Measurements from ENCODE around the gene PDCD1.
"Not testable (repeated sequence)": the region's sequence is repeated elsewhere in the genome, so short reads cannot be mapped to it uniquely, and the experiment has no call there.

Gene PDCD1

DNA sequence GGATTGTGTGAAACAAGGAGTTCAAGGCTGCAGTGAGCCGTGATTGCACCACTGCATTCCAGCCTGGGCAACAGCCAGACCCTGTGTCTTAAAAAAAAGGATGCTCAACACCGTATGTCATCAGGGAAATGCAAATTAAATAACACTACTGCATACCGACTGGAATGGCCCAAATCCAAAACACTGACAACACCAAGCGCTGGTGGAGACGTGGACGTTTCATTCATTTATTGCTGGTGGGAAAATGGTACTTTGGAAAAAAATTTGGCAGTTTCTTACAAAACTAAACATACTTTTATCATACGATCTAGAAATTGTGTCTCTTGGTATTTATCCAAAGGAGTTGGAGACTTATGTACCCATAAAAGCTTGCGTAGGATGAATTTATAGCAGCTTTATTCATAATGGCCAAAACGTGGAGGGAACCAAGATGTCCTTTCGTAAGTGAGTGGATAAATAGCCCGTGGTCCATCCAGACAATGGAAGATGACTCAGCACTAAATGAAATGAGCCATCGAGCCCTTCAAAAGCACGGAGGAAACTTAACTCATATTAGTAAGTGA is 25.5 kb downstream of the PDCD1 start:
- DNase-seq, result no peak

DNA sequence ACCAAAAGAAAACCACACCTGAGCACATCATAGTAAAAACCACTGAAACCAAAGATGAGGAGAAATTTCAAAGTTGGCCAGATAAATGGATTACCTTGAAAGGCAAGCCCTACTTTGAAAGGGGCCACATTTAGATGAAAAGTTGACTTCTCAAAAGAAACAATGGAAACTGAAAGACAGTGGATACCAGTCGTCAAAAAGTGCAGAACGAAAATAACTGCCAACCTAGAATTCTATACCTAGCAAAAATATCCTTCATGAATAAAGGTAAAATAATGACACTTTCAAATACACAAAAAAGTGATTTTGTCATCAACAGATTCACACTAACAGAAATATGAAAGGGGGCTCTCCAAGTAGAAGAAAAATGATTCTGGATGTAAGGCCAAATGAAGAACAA is 31.3 kb downstream of the PDCD1 start:
- DNase-seq, result no peak

DNA sequence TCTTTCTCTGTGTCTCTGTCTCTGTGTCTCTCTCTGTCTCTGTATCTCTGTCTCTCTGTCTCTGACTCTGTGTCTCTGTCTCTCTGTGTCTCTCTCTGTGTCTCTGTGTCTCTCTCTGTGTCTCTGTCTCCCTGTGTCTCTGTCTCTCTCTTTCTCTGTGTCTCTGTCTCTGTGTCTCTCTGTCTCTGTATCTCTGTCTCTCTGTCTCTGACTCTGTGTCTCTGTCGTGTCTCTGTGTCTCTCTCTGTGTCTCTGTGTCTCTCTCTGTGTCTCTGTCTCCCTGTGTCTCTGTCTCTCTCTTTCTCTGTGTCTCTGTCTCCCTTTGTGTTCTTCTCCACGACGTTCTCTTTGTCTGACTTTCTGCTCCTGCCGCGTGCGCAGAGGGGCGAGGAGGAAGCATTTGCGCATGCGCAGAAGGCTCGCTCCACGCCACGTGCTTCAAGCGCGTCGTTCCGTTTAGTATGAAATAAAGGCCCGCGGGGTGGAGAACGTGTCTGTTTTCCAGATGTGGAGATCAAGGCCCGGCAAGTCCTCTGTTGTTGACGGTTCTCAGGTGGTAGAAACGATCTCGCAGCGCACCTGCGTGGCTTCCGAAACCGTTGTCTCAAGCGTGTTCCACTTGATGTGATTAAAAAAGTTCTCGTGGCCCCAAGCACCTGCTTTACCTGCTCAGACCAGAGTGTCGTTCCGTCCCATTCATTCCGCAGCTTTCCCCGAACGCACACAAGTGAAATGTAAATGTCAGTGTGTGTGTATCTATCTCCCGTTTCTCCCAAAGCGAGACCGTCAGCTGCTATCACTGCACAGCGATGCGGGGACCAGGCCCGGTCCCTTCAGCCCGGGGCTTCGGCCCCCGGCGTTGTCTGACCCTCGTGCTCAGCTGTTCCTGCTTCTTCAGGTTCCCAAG is 34.9 kb downstream of the PDCD1 start:
- DNase-seq, result not testable (repeated sequence)

DNA sequence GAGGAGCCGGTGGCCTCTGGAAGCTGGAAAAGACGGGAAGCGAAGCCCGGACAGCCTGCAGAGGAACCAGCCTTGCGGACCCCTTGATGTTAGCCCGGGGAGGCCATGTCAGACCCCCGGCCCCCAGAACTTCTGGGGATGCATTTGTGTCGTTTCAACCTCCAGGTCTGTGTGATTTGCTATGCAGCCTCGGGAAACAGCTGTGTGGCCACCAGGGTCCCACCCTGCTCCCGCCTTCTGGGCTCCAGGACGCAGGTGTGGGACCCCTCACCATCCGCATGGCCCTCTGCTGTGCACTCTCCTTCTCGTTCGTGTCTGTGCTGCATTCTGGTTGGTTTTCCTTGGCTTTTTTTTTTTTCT is 36.5 kb downstream of the PDCD1 start:
- DNase-seq, result no peak

DNA sequence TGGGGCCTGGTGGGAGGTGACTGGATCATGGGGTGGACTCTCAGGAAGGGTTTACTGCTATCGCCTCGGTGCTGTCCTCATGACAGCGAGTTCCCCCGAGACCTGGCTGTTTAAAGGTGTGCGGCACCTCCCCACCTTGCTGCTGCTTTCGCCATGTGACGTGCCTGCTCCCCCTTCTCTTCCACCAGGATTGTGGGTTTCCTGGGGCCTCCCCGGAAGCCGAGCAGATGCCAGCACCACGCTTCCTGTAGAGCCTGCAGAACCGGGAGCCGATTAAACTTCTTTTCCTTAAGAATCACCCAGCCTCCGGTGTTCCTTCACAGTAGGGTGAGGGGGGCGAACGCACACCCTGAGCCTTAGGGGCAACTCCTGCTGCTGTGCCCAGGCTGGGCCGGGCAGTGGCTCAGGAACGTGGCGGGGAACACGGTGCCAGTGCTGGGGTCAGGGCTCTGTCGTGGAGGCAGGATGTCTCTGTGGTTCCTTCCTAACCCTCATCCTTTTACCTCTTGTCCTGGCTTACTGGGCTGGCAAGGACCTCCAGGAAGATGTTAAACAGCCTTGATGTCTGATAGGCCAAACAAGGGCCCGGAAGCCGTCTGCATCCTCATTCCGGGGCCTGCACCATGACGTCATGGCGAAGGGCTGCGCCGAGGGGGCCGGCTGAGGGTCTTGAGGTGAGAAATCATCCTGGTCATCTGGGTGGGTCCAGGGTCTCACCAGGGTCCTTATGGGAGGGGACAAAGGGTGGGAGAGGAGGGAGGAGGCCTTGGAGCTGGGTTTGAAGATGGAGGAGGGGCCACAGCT is 37.0 kb downstream of the PDCD1 start:
- DNase-seq, result no peak

DNA sequence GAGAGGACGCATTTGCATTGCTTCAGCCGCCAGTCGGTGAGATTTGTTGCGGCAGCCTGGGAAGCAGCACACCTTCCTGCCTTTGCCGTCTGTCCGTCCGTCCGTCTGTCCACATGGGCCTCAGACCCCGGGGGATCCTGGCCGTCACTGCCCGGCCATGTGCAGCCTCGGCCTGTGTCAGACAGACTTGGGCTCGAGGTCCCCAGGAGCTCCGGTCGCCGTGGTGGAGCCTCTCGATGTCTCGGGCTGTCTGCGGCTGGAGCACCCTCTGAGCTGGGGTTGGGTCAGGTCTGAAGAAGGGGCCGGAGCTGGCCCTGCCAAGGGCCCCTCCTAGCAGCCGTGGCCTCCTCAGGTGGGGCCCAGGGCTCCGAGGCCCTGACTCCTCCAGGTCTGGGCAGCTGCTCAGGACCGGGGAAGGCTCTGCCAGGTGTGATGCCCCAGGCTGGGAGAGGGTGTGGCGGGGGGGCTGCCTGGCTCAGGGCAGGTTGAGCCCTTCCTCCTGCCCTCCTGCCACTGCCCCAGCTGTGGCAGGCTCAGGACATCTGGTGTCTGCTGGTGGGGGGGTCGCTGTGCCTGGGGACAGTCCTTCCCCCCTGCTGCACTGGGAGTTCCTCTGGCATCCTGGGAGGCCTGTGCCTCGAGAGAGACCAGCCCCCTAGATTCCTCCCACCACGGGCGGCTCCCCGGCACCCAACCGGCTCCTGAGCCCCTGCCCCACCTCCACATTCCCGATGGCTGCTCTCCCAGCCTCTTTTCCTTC is 37.9 kb downstream of the PDCD1 start:
- DNase-seq, result no peak

DNA sequence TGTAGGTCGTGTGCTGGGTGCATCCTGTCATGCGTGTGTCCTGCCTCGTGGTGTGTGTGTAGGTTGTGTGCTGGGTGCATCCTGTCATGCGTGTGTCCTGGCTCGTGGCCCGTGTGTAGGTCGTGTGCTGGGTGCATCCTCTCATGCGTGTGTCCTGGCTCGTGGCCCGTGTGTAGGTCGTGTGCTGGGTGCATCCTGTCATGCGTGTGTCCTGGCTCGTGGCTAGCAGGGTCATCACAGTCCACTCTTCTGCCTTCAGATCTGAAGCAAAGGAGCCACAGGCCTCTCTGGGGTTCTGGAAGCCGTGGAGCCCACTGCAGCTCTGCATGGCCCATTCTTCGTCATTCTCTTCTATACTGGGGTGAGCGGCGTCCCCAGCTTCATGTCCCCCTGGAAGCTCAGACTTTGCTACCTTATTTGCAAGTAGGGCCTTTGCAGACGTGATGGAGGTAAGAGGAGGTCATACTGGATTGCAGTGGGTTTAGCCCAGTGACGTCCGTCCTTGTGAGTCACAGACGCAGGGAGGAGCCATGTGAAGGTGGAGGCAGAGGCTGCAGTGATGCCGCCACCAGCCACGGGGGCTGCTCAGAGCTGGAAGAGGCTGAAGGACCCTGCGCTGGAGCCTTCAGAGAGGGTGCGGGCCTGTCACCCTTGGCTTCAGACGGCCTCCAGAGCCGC is 38.6 kb downstream of the PDCD1 start:
- not testable (repeated sequence) for DNase-seq

DNA sequence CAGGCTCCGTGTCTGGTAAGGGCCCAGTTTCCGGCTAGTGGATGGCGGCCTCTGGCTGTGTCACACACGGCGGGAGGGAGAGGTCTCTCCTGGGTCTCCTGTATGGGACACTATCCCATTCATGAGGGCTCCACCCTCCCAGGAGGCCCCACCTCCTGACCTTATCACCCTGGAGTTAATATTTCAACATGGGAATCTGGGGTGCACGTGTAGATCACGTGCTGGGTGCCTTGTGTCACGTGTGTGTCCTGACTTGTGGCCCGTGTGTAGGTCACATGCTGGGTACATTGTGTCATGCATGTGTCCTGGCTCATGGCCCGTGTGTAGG is 39.8 kb downstream of the PDCD1 start:
- DNase-seq, result no peak

DNA sequence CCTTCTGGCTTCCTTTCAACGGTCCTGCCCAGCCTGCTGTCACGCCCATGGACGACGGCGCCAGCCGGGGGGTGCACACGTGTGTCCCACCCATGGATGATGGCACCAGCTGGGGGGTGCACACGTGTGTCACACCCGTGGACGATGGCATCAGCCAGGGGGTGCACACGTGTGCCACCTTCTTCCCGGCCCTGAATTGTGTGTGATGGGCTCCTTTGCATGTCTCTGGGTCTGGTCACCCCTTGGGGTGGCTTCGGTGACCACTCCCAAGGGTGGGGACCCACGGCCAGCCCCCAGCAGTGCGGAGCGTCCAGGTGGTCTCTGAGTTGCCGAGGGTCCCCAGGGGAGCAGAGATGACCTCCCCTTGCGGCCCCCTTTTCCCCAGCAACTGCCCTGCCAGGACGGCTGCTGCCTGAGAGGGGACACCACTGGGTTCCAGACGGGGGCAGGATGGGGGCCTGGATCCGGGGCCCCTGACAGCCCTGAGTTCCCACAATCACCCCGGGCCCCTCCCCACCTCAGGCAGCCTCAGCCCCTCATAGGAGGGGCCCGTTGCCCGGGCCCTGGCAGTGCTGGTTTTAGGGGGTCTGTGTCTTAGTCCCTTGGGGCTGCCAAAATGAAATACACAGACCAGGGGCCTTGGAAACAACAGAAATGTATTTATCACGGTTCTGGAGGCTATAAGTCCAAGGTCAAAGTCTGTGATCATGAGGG is 40.3 kb downstream of the PDCD1 start:
- DNase-seq, result no peak

DNA sequence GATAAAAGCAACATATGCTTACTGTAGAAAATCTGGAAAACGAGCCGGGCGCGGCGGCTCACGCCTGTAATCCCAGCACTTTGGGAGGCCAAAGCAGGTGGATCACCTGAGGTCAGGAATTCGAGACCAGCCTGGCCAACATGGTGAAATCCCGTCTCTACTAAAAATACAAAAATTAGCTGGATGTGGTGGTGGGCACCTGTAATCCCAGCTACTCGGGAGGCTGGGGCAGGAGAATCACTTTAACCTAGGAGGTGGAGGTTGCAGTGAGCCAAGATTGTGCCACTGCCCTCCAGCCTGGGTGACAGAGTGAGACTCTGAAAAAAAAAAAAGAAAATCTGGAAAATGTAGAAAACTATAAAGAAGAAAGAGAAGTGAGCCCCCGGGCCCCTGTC is 40.9 kb downstream of the PDCD1 start:
- not testable (repeated sequence) for DNase-seq

DNA sequence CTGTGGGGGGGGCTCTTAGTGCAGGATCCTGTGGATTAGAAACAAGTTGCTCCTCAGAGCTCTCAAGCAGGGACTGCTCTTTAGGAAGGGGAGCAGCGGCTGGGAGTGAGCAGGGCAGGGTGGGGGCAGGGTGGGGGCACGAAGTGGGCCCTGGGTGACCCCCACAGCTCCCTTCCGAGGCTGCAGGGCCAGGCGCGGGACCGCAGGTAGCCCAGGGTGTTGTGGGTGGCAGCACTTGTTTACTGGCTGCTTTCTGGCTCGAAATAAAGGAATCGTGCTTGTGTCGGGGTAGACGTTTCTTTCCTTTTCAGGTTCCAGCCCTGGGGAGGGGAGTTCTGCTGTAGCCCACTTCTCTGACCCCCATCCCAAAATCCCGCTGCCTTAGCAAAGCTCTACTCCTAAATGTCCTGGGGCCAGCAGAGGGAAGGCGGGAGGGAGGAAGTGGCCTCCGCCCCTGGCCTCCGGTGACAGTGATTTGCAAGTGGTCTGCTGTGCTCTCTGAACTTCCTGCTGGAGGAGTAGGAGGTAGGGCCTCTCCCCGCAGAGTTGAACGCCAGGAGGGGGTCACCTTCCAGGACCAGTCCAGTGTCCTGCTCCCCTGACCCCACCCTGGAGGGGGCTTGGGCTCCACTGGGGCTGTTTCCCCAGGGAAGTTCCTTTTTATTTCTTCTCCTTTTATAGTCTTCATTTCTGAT is 41.4 kb downstream of the PDCD1 start:
- DNase-seq, result no peak

DNA sequence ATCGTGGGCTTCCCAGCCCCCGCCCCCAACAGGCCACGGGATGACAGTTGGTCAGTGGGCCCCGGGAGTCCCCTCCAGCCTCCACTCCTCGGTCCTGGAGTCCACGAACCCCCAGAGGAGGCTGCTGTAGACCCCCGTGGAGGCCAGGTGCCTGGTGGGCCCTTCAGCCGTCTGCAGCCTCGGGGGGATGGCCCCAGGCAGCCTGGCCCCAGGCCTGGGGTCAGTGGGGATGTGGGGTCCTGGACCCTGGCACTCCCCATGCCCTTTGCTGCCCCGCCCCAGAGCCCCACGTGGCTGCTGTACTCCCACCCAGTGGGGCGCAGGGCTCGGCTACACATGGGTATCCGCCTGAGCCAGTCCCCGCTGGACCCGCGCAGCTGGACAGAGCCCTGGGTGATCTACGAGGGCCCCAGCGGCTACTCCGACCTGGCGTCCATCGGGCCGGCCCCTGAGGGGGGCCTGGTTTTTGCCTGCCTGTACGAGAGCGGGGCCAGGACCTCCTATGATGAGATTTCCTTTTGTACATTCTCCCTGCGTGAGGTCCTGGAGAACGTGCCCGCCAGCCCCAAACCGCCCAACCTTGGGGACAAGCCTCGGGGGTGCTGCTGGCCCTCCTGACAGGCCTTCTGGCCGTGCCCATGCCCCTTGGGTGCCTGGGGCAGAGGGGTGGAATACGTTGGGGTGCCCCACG is 42.1 kb downstream of the PDCD1 start:
- no peak for DNase-seq

DNA sequence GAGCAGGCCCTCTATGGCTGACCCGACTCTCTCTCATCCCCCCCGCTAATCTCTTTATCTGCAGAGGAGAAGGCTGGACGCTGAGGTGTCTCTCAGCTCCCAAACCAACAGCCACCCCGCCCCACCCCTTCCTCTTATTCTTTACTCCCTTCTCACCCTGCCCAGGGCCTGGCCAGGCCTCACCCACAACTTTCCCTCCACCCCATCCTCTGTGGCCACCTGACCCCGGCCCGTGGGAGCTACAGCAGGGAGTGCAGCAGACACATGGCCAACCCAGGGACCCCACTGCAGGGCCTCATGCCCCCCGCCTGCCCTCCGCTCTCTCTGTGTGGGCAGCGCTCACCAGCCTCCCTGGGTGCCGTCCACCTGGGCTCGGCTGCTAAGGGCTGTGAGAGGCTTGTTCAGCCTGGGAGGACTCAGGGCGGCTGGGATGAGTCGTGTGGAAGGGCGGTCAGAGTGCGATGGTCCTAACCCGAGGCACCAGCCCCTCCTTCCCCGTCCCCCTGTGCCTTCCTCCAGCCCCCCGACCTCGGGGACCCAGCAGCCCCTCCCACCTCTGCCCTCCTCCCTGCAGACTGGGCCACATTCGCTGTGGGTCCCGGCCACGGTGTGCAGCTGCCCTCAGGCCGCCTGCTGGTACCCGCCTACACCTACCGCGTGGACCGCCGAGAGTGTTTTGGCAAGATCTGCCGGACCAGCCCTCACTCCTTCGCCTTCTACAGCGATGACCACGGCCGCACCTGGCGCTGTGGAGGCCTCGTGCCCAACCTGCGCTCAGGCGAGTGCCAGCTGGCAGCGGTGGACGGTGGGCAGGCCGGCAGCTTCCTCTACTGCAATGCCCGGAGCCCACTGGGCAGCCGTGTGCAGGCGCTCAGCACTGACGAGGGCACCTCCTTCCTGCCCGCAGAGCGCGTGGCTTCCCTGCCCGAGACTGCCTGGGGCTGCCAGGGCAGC is 42.9 kb downstream of the PDCD1 start:
- DNase-seq, result no peak

DNA sequence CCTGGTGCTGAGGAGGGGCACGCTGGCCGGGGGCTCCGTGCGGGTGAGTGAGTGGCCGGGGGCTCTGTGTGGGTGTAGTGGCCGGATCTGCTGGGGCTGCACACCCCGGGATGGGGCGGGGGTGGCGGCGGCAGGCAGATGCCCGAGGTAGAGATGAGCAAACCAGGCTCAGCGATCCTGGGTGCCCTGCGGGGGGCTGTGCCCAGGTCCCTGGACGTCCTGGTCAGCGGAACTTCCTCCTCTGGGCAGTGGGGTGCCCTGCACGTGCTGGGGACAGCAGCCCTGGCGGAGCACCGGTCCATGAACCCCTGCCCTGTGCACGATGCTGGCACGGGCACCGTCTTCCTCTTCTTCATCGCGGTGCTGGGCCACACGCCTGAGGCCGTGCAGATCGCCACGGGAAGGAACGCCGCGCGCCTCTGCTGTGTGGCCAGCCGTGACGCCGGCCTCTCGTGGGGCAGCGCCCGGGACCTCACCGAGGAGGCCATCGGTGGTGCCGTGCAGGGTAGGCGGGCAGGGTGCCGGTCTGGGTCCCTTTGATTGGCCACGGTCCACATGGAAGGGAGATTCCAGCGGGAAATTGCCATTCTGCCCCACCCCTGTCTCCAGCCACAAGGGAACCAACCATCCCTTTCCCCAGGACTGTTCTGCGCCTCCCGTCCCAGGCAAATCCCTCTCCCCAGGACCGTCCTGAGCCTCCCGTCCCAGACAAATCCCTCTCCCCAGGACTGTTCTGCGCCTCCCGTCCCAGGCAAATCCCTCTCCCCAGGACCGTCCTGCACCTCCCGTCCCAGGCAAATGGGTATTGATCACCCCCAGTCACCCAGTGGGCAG is 43.8 kb downstream of the PDCD1 start:
- no peak for DNase-seq

DNA sequence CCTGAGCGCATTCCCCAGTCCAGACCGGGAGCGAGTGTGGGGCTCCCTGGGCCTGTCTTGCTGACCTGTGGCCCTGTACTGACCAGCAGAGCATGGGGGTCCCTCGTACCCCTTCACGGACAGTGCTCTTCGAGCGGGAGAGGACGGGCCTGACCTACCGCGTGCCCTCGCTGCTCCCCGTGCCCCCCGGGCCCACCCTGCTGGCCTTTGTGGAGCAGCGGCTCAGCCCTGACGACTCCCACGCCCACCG is 44.4 kb downstream of the PDCD1 start:
- no peak for DNase-seq

DNA sequence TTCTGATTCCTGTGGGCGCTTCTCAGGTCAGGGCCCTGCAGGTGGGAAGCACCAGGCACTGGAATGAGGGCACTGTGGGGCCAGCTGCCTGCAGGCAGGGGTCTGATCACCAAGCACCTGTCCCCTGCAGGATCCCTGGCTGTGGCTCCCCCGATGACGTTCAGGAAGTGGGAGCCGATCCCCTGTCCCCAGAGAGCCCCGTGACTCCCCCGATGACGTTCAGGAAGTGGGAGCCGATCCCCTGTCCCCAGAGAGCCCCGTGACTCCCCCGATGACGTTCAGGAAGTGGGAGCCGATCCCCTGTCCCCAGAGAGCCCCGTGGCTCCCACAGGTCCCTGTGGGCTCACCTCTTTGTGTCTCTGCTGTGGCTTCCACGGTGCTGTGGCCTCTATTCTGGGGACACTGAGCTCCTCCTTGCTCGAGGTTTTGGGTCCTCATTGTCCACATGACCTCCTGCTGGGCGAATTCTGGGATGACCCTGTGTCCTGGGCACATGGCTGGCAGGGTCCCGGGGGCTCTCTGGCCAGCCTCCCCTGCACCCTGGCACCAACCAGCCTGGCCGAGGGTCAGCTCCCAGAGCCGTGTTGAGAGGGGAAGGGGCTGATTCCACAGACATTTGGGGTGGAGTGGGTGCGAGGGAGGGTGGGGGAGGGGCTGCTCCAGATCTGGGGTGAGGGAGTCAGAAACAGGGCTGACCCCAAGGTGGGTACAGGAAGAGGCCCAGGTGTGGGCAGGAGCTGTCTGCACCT is 44.9 kb downstream of the PDCD1 start:
- DNase-seq, result no peak

DNA sequence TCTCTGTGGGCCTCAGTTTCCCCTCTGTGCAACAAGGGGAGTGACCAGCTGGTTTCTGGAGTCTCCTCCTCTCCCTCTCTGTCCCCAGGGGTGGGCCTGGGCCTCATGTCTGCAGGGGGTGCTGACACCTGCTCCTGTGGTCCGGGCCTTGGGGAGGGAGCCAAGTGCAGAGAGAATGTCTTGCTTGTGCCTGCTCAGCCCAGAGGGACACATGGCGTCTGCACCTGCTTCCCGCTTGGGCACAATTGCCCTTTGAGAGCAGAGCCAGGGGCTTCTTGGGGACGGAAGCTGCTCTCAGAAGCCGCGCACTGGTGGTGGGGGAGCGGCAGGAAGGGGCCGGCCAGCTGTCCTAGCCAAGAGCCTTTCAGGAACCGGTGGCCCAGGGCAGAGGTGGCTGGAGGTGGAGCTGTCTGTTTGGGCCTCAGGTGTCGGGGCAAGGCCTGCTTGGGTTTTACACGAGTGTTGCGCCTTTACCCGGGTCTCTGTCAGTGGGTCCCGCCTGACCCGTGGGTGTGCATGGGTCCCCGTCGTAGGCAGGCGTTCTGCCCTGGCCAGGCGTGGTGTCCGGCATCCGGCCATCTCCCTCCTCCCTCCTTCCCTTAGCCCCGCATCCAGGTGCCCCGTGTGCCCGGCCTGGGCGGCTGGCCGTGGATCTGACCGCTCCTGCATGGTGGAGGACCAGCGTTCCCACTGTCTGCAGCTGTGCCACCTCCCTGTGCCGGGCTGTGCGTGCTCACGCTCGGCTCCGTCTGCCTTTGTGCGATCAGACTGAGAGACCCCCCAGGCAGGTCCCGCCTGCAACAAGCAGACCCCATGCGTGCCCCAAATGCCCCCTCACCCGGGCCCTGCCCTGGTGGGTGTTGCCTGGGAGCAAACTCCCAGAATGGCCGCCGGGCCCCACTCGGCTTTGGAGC is 45.7 kb downstream of the PDCD1 start:
- DNase-seq, result no peak

Measured in activated CD4-positive, CD25-positive, alpha-beta regulatory T cell (primary cell).